Osteoblast (primary cell): ENCODE data around the gene CTNNA2. TPM values are rescaled to one million over a fixed set of nuclear protein-coding genes. Genes with fewer than 3 reads are reported as not detected.

Experiments
- DNase-seq: peaks from one replicate; pipeline ENCODE4 v3.0.0; 2011; ENCODE audit warnings: low spot score, mixed read lengths; ENCODE audit not compliant: insufficient read length; ENCODE audit errors: missing footprints
- H2AFZ ChIP-seq: 2 replicates; pipeline ENCODE4 v1.6.0; 2011; ENCODE audit warnings: mild to moderate bottlenecking, low read length
- H3K27ac ChIP-seq: 2 replicates; pipeline ENCODE4 v1.5.1; 2011; ENCODE audit warnings: mild to moderate bottlenecking, low read depth, low read length, moderate library complexity
- H3K27me3 ChIP-seq: 2 replicates; pipeline ENCODE4 v1.6.0; 2012; ENCODE audit warnings: mild to moderate bottlenecking, control low read depth, inconsistent platforms, low read length, moderate library complexity; ENCODE audit not compliant: insufficient read depth
- H3K36me3 ChIP-seq: 2 replicates; pipeline ENCODE4 v1.5.1; 2011; ENCODE audit warnings: mild to moderate bottlenecking, low read length, control low read depth, moderate library complexity; ENCODE audit not compliant: insufficient read depth
- H3K4me1 ChIP-seq: 2 replicates; pipeline ENCODE4 v1.5.1; 2011; ENCODE audit warnings: mild to moderate bottlenecking, low read length, control low read depth, moderate library complexity; ENCODE audit not compliant: insufficient read depth
- H3K4me2 ChIP-seq: 2 replicates; pipeline ENCODE4 v1.6.0; 2011; ENCODE audit warnings: mild to moderate bottlenecking, low read length; ENCODE audit not compliant: insufficient read depth
- H3K4me3 ChIP-seq: fragments of 200-600 bp; sonication (generic); 3 replicates; pipeline ENCODE4 v1.5.1; 2012; ENCODE audit warnings: mild to moderate bottlenecking, low read length, inconsistent platforms; ENCODE audit not compliant: insufficient read depth
- H3K79me2 ChIP-seq: 2 replicates; pipeline ENCODE4 v1.6.0; 2012; ENCODE audit warnings: mild to moderate bottlenecking, low read length, control low read depth, inconsistent platforms; ENCODE audit not compliant: insufficient read depth
- H3K9me3 ChIP-seq: 2 replicates; pipeline ENCODE4 v1.5.1; 2011; ENCODE audit warnings: low read depth, low read length, control low read depth
- H4K20me1 ChIP-seq: 2 replicates; pipeline ENCODE4 v1.6.0; 2012; ENCODE audit warnings: mild to moderate bottlenecking, low read length, control low read depth; ENCODE audit not compliant: insufficient read depth
- CTCF ChIP-seq: IDR thresholded peaks from 2 replicates; pipeline ENCODE4 v1.5.1; 2011; ENCODE audit warnings: mild to moderate bottlenecking, low read depth, low read length, moderate library complexity; ENCODE audit errors: extremely low read depth
- total RNA-seq: library from RNA; depleted of rRNA; stranded (reverse); fragments of >200 nt; gene quantifications from 2 replicates; pipeline ENCODE4 v1.2.3, GENCODE V29; 2012

CTNNA2 gene
- total RNA-seq, 1 donor: not detected

- H3K4me1 ChIP-seq: no peaks in the 10 kb centered on the region
- H3K36me3 ChIP-seq: no peaks in the 10 kb centered on the region
- no peak overlapping the region for H2AFZ ChIP-seq
- no peak overlapping the region for H3K4me3 ChIP-seq
- no peaks in the 10 kb centered on the region for H3K27me3 ChIP-seq
- no peak overlapping the region for H3K27ac ChIP-seq
- no peak for TF ChIP-seq CTCF
- no peak overlapping the region for H3K4me2 ChIP-seq
- no peaks in the 10 kb centered on the region for H3K79me2 ChIP-seq
- H3K9me3 ChIP-seq: no peaks in the 10 kb centered on the region
- no peaks in the 10 kb centered on the region for H4K20me1 ChIP-seq
- DNase-seq: no peak
These were observed 739.6 kb downstream of the CTNNA2 start for GRCh38 chr2:80252294-80252986.

- no peak for DNase-seq
- H3K36me3 ChIP-seq: no peaks in the 10 kb centered on the region
- H3K27me3 ChIP-seq: no peaks in the 10 kb centered on the region
- H3K9me3 ChIP-seq: no peaks in the 10 kb centered on the region
- no peak overlapping the region for H3K27ac ChIP-seq
- no peak for TF ChIP-seq CTCF
- H3K4me1 ChIP-seq: no peaks in the 10 kb centered on the region
- no peak overlapping the region for H3K4me2 ChIP-seq
- no peaks in the 10 kb centered on the region for H3K79me2 ChIP-seq
- no peak overlapping the region for H2AFZ ChIP-seq
- no peaks in the 10 kb centered on the region for H4K20me1 ChIP-seq
- no peak overlapping the region for H3K4me3 ChIP-seq
These were observed 743.3 kb downstream of the CTNNA2 start for GRCh38 chr2:80255918-80256781.

- H3K79me2 ChIP-seq: no peaks in the 10 kb centered on the region
- DNase-seq: no peak
- no peaks in the 10 kb centered on the region for H4K20me1 ChIP-seq
- H3K4me2 ChIP-seq: no peak overlapping the region
- H3K36me3 ChIP-seq: no peaks in the 10 kb centered on the region
- no peaks in the 10 kb centered on the region for H3K27me3 ChIP-seq
- no peak overlapping the region for H3K4me3 ChIP-seq
- no peaks in the 10 kb centered on the region for H3K9me3 ChIP-seq
- H3K4me1 ChIP-seq: no peaks in the 10 kb centered on the region
- H3K27ac ChIP-seq: no peak overlapping the region
- TF ChIP-seq CTCF: no peak
- no peak overlapping the region for H2AFZ ChIP-seq
These were observed 743.9 kb downstream of the CTNNA2 start for GRCh38 chr2:80256782-80257167.

GRCh38 chr2:80257450-80257849, 744.6 kb downstream of the CTNNA2 start:
- no peak overlapping the region for H3K27ac ChIP-seq
- H3K36me3 ChIP-seq: no peaks in the 10 kb centered on the region
- DNase-seq: no peak
- H3K9me3 ChIP-seq: no peaks in the 10 kb centered on the region
- no peak for TF ChIP-seq CTCF
- no peak overlapping the region for H2AFZ ChIP-seq
- H3K4me2 ChIP-seq: no peak overlapping the region
- H3K79me2 ChIP-seq: no peaks in the 10 kb centered on the region
- H3K4me1 ChIP-seq: no peaks in the 10 kb centered on the region
- no peak overlapping the region for H3K4me3 ChIP-seq
- no peaks in the 10 kb centered on the region for H3K27me3 ChIP-seq
- no peaks in the 10 kb centered on the region for H4K20me1 ChIP-seq
